ENCODE measurements around the gene SMKR1.

The SMKR1 gene

DNA sequence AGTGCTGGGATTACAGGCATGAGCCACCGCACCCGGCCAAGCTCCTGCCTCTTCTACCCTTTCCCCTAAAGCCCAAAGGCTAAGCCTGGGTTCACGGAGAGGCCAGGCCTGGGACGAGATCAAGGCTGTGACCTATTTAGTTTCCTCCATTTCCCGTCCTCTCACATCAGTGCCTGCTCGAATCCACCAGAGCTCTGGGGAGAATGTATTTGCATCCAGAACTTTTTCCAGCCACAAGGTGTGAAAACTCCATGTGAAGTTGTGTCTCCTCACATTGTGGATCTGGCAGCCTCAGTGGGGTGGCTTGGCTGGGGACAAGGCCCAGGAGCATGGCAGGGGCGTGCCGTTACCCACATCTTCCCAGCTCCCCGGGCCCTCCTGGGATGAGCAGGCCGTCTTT is 38.0 kb downstream of the SMKR1 start:
- TF ChIP-seq, protein P1, sequence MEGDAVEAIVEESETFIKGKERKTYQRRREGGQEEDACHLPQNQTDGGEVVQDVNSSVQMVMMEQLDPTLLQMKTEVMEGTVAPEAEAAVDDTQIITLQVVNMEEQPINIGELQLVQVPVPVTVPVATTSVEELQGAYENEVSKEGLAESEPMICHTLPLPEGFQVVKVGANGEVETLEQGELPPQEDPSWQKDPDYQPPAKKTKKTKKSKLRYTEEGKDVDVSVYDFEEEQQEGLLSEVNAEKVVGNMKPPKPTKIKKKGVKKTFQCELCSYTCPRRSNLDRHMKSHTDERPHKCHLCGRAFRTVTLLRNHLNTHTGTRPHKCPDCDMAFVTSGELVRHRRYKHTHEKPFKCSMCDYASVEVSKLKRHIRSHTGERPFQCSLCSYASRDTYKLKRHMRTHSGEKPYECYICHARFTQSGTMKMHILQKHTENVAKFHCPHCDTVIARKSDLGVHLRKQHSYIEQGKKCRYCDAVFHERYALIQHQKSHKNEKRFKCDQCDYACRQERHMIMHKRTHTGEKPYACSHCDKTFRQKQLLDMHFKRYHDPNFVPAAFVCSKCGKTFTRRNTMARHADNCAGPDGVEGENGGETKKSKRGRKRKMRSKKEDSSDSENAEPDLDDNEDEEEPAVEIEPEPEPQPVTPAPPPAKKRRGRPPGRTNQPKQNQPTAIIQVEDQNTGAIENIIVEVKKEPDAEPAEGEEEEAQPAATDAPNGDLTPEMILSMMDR (conservative IDR thresholded peaks at IDR 0.05; ENCODE audit: low read depth, low read length) = no peak
- Histone ChIP-seq H3K4me1 (ENCODE audit: low read depth, poor library complexity, severe bottlenecking) (no peaks in the 10 kb centered on the region), H3K79me2 (ENCODE audit: insufficient read depth, low read depth) (no peaks in the 10 kb centered on the region), H4K20me1 (ENCODE audit: insufficient read depth) (no peaks in the 10 kb centered on the region), H2AFZ (ENCODE audit: low read depth) (no peak overlapping the region), H3K4me3 (IDR thresholded peaks at IDR 0.05; ENCODE audit: insufficient read depth, low read depth, low read length) (no peak overlapping the region), H3K9ac (no peak overlapping the region), H3K4me2 (no peak overlapping the region), H3K27ac (no peak overlapping the region), H3K27me3 (ENCODE audit: insufficient read depth, low read depth) (no peaks in the 10 kb centered on the region), H3K36me3 (ENCODE audit: insufficient read depth) (no peaks in the 10 kb centered on the region)

DNA sequence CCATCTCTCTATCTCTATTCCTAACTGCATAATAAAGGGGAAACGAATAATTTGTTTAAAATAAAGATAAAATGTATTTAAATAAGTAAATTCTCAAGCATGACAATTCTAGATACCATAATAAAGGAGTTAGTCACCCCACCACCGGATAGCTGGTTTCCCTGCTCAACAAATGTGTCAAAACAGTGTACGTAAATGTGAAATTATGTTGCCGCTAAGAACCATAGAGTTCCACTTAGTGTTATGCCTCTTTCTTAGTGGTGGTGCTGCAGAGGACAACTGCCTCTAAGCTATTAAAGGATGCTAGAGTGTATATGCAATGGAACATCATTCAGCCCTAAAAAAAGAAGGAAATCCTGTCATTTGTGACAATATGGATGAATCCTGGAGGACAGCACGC is 42.4 kb downstream of the SMKR1 start:
- TF ChIP-seq, protein P1 (conservative IDR thresholded peaks at IDR 0.05; ENCODE audit: low read depth, low read length) = no peak
- no peak overlapping the region for H3K4me3 ChIP-seq (IDR thresholded peaks at IDR 0.05; ENCODE audit: insufficient read depth, low read depth, low read length)
- no peaks in the 10 kb centered on the region for H3K27me3 ChIP-seq (ENCODE audit: insufficient read depth, low read depth)
- H3K4me2 ChIP-seq = no peak overlapping the region
- no peaks in the 10 kb centered on the region for H3K4me1 ChIP-seq (ENCODE audit: low read depth, poor library complexity, severe bottlenecking)
- H3K9ac ChIP-seq = no peak overlapping the region
- no peaks in the 10 kb centered on the region for H3K36me3 ChIP-seq (ENCODE audit: insufficient read depth)
- H3K79me2 ChIP-seq (ENCODE audit: insufficient read depth, low read depth) = no peaks in the 10 kb centered on the region
- H3K27ac ChIP-seq = no peak overlapping the region
- no peaks in the 10 kb centered on the region for H4K20me1 ChIP-seq (ENCODE audit: insufficient read depth)
- H2AFZ ChIP-seq (ENCODE audit: low read depth) = no peak overlapping the region

DNA sequence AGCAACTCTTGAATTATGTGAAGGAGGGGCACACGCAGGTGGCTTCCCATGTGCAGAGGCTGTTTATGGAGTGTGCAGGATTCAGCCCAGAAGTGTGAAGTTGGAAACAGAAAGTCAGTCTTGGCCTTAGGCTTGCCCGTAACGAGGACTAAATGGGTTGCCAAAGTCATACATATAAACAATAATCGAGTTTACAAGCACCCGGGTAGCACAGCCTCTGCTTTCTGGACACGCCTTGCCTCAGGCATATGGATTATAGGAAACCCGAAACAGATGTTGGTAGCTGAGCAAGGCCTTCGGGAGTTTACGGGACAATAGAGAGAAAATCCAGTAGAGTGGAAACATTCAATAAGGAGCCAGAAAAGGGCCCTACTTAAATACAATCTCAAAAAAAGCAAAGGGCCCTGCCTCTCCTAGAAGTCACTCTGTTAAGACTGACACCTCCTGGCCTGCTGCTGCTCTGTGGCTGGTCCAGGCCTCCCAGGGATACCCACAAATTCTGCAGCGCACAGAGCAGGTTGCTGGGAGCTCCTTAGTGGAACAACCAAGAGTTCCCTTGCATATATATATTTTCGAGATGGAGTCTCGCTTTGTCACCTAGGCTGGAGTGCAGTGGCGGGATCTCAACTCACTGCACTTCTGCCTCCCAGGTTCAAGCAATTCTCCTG is 48.5 kb downstream of the SMKR1 start:
- no peak overlapping the region for H3K4me3 ChIP-seq (IDR thresholded peaks at IDR 0.05; ENCODE audit: insufficient read depth, low read depth, low read length)
- no peak overlapping the region for H3K4me2 ChIP-seq
- TF ChIP-seq, protein P1 (conservative IDR thresholded peaks at IDR 0.05; ENCODE audit: low read depth, low read length) = no peak
- H3K27me3 ChIP-seq (ENCODE audit: insufficient read depth, low read depth) = no peaks in the 10 kb centered on the region
- no peaks in the 10 kb centered on the region for H4K20me1 ChIP-seq (ENCODE audit: insufficient read depth)
- H3K79me2 ChIP-seq (ENCODE audit: insufficient read depth, low read depth) = no peaks in the 10 kb centered on the region
- no peaks in the 10 kb centered on the region for H3K36me3 ChIP-seq (ENCODE audit: insufficient read depth)
- no peak overlapping the region for H3K9ac ChIP-seq
- no peak overlapping the region for H2AFZ ChIP-seq (ENCODE audit: low read depth)
- H3K27ac ChIP-seq = no peak overlapping the region
- H3K4me1 ChIP-seq (ENCODE audit: low read depth, poor library complexity, severe bottlenecking) = no peaks in the 10 kb centered on the region

DNA sequence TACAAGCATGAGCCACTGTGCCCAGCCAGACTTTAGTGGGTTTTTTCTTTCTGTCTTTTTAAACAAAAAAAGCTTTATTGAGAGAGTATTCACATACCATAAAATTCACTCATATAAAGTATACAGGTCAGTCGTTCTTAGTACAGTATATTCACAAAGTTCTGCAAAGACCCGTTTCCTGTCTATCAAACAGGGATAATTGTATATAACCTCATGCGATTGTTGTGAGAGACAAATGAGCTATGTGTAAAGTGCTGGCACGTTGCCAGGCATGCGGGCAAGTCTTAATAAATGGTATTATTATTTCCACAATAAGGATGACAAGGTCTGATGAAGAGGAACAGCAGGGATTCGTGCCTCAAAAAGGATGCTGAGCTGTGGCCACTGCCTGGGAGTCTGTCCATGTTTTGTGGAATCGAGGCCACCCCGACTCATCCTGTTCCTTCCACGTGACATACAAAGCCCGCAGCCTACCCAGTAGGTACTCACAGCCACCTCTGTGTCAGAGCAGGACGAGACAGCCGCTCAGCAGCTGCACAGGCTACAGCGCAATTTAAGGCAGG is 51.6 kb downstream of the SMKR1 start:
- no peaks in the 10 kb centered on the region for H3K79me2 ChIP-seq (ENCODE audit: insufficient read depth, low read depth)
- H3K4me2 ChIP-seq = no peak overlapping the region
- no peak overlapping the region for H2AFZ ChIP-seq (ENCODE audit: low read depth)
- H4K20me1 ChIP-seq (ENCODE audit: insufficient read depth) = no peaks in the 10 kb centered on the region
- H3K27ac ChIP-seq = no peak overlapping the region
- no peaks in the 10 kb centered on the region for H3K27me3 ChIP-seq (ENCODE audit: insufficient read depth, low read depth)
- H3K9ac ChIP-seq = no peak overlapping the region
- H3K4me1 ChIP-seq (ENCODE audit: low read depth, poor library complexity, severe bottlenecking) = no peaks in the 10 kb centered on the region
- TF ChIP-seq, protein P1 (conservative IDR thresholded peaks at IDR 0.05; ENCODE audit: low read depth, low read length) = no peak
- no peak overlapping the region for H3K4me3 ChIP-seq (IDR thresholded peaks at IDR 0.05; ENCODE audit: insufficient read depth, low read depth, low read length)
- H3K36me3 ChIP-seq (ENCODE audit: insufficient read depth) = no peaks in the 10 kb centered on the region
